ENCODE data around the gene DYNC2H1.

GRCh38 chr11:103295704-103296103, 186.5 kb downstream of the DYNC2H1 start:
- TF ChIP-seq CTCF (IDR thresholded peaks at IDR 0.05; ENCODE audit: insufficient read depth, low read depth, low read length), result no peak
- TF ChIP-seq EZH2 (IDR thresholded peaks at IDR 0.05; ENCODE audit: insufficient read depth, low read length), result no peak
